GM23338 (cell line): ENCODE data around the gene NDUFB4. TPM values are rescaled to one million over a fixed set of nuclear protein-coding genes. Genes with fewer than 3 reads are reported as not detected.

Experiments used
- ATAC-seq: fragments of 200-7000 bp; cut with Tn5 transposase; 3 replicates; pipeline ENCODE4 v1.9.1; 2020
- DNase-seq: peaks from one replicate; pipeline ENCODE4 v3.0.0-alpha.2; 2015; ENCODE audit warnings: low spot score
- H2AFZ ChIP-seq: fragments of 200-600 bp; sonication (generic); 2 replicates; pipeline ENCODE4 v1.8.0; 2016; ENCODE audit warnings: antibody characterized with exemption, mild to moderate bottlenecking, moderate library complexity
- H3F3A ChIP-seq: fragments of 200-600 bp; sonication (generic); replicated peaks from 2 replicates; pipeline ENCODE4 v1.8.0; 2017; ENCODE audit warnings: antibody characterized with exemption, mixed run types, low read depth
- H3K27ac ChIP-seq: fragments of 200-600 bp; sonication (generic); 2 replicates; pipeline ENCODE4 v1.6.1; 2016; ENCODE audit warnings: low read depth
- H3K27me3 ChIP-seq: fragments of 200-600 bp; sonication (generic); 2 replicates; pipeline ENCODE4 v1.8.0; 2016; ENCODE audit warnings: mild to moderate bottlenecking, mixed run types, moderate library complexity; ENCODE audit not compliant: insufficient read depth
- H3K36me3 ChIP-seq: fragments of 200-600 bp; sonication (generic); 2 replicates; pipeline ENCODE4 v1.8.0; 2016; ENCODE audit warnings: mild to moderate bottlenecking; ENCODE audit not compliant: insufficient read depth
- H3K4me1 ChIP-seq: fragments of 200-600 bp; sonication (generic); 2 replicates; pipeline ENCODE4 v1.8.0; 2016; ENCODE audit warnings: mild to moderate bottlenecking, moderate library complexity; ENCODE audit not compliant: insufficient read depth
- H3K4me2 ChIP-seq: fragments of 200-600 bp; sonication (generic); 2 replicates; pipeline ENCODE4 v1.7.1; 2017; ENCODE audit warnings: mixed run types
- H3K4me3 ChIP-seq: fragments of 200-600 bp; sonication (generic); 2 replicates; pipeline ENCODE4 v1.6.1; 2016; ENCODE audit warnings: mixed run types
- H3K79me2 ChIP-seq: fragments of 200-600 bp; sonication (generic); replicated peaks from 2 replicates; pipeline ENCODE4 v1.8.0; 2017; ENCODE audit warnings: mild to moderate bottlenecking; ENCODE audit not compliant: insufficient read depth
- H3K9me2 ChIP-seq: fragments of 200-600 bp; sonication (generic); 2 replicates; pipeline ENCODE4 v1.8.0; 2017; ENCODE audit not compliant: insufficient read depth
- H4K20me1 ChIP-seq: fragments of 200-600 bp; sonication (generic); replicated peaks from 2 replicates; pipeline ENCODE4 v1.8.0; 2017; ENCODE audit warnings: mild to moderate bottlenecking; ENCODE audit not compliant: insufficient read depth
- H3K27ac Mint-ChIP-seq: 2 replicates; pipeline ENCODE4 v1.8.0; 2020; ENCODE audit warnings: inconsistent platforms, mild to moderate bottlenecking, moderate library complexity, mixed read lengths
- H3K27me3 Mint-ChIP-seq: 3 replicates; pipeline ENCODE4 v1.8.0; 2022; ENCODE audit warnings: low read depth, mild to moderate bottlenecking, moderate library complexity, mixed read lengths, inconsistent platforms; ENCODE audit not compliant: insufficient read depth, poor library complexity
- H3K36me3 Mint-ChIP-seq: 3 replicates; pipeline ENCODE4 v1.8.0; 2021; ENCODE audit warnings: low read depth, mild to moderate bottlenecking, inconsistent platforms, moderate library complexity, mixed read lengths
- H3K4me1 Mint-ChIP-seq: 3 replicates; pipeline ENCODE4 v1.8.0; 2020; ENCODE audit warnings: mild to moderate bottlenecking, inconsistent platforms, mixed read lengths
- H3K4me3 Mint-ChIP-seq: 3 replicates; pipeline ENCODE4 v1.8.0; 2021; ENCODE audit warnings: moderate library complexity, mild to moderate bottlenecking, inconsistent platforms, mixed read lengths
- H3K9me3 Mint-ChIP-seq: 3 replicates; pipeline ENCODE4 v1.8.0; 2020; ENCODE audit warnings: moderate library complexity, mild to moderate bottlenecking, inconsistent platforms, mixed read lengths
- EZH2 ChIP-seq: fragments of 200-600 bp; sonication (generic); IDR thresholded peaks from one replicate; pipeline ENCODE4 v1.8.0; 2017; ENCODE audit warnings: antibody characterized with exemption, mild to moderate bottlenecking, low read depth; ENCODE audit not compliant: unreplicated experiment
- EZH2phosphoT487 ChIP-seq: fragments of 200-600 bp; sonication (generic); IDR thresholded peaks from one replicate; pipeline ENCODE4 v1.8.1; 2018; ENCODE audit warnings: antibody characterized with exemption; ENCODE audit not compliant: unreplicated experiment
- NANOG ChIP-seq: IDR thresholded peaks from 2 replicates; pipeline ENCODE4 v1.6.1; 2016; ENCODE audit warnings: antibody characterized with exemption, borderline replicate concordance
- POLR2AphosphoS5 ChIP-seq: IDR thresholded peaks from 2 replicates; pipeline ENCODE4 v1.6.1; 2016; ENCODE audit warnings: antibody characterized with exemption, low read depth
- REST ChIP-seq: IDR thresholded peaks from one replicate; pipeline ENCODE4 v1.6.1; 2018; ENCODE audit warnings: antibody characterized with exemption; ENCODE audit not compliant: unreplicated experiment
- ZNF114 ChIP-seq: fragments of 250-450 bp; sonication (Bioruptor Pico); IDR thresholded peaks from 2 replicates; pipeline ENCODE4 v1.5.0; 2020; ENCODE audit warnings: mild to moderate bottlenecking, moderate library complexity
- ZNF331 ChIP-seq: fragments of 250-450 bp; sonication (Bioruptor Pico); IDR thresholded peaks from 2 replicates; pipeline ENCODE4 v1.5.0; 2020; ENCODE audit warnings: low read depth, mild to moderate bottlenecking, moderate library complexity
- polyA plus RNA-seq: library from polyadenylated mRNA; unstranded; fragments of >200 nt; fragmentation: Nextera tagmentation; extraction: Ambion mirVana; gene quantifications from 2 replicates; pipeline ENCODE4 v1.2.1, GENCODE V29; 2016
- total RNA-seq: library from RNA; depleted of rRNA; stranded (reverse); fragments of >200 nt; shearing (Covaris generic); gene quantifications from 2 replicates; pipeline ENCODE4 v1.2.3, GENCODE V29; 2014
- TF ChIP-seq, protein P1 (sequence below), 2 experiments: fragments of 200-600 bp in 1 of 2; sonication (generic) in 1 of 2; conservative IDR thresholded peaks; 2 replicates each; pipeline versions ENCODE4 v1.5.1 to v1.6.1; 2016 to 2017; ENCODE audit warnings: antibody characterized with exemption in 2 of 2, low read depth in 2 of 2, mild to moderate bottlenecking in 2 of 2, moderate library complexity in 1 of 2

Gene NDUFB4
- total and polyA plus RNA-seq, 2 experiments from 2014 or later, result 199 to 716 TPM

DNA sequence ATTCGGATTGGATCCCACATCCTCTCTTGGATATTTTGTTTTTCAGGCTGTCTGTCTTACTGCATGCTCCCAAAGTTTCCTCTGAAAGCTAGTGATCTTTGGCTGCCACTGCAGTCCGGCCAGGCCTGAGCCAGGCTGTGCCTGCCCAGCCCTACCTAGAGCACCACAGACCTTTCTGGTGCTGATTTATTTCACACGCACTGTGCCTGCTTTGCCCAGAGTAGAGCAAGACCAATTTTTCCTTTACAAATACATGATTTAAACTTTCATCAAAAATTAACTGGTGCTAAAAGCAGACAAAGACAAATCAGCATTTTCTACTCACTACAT lies 28.0 kb upstream of the NDUFB4 start (continued):
- TF ChIP-seq ZNF114 (CRISPR knock-in tag) (no peak), EZH2phosphoT487 (no peak), POLR2AphosphoS5 (no peak), REST (no peak), ZNF331 (no peak)

GRCh38 chr3:120568598-120568997 lies 27.5 kb upstream of the NDUFB4 start:
- no peaks in the 10 kb centered on the region for H3F3A ChIP-seq
- no peak overlapping the region for H3K4me3 ChIP-seq
- H2AFZ ChIP-seq, result peak overlapping the region; percentile 77; the same call in 1 of the 2 replicates
- peaks cover 34% of the 10 kb centered on the region for H3K4me1 Mint-ChIP-seq
- no peaks in the 10 kb centered on the region for H3K79me2 ChIP-seq
- DNase-seq, result no peak
- H3K27ac Mint-ChIP-seq, result peak overlapping the region; percentile 97
- no peaks in the 10 kb centered on the region for H4K20me1 ChIP-seq
- H3K27me3 ChIP-seq, result no peaks in the 10 kb centered on the region
- peaks cover 35% of the 10 kb centered on the region for H3K9me3 Mint-ChIP-seq
- H3K36me3 ChIP-seq, result no peaks in the 10 kb centered on the region; the same call in 1 of the 2 replicates
- no peak for ATAC-seq
- TF ChIP-seq REST (no peak), EZH2 (no peak), NANOG (no peak)
- TF ChIP-seq, protein P1, sequence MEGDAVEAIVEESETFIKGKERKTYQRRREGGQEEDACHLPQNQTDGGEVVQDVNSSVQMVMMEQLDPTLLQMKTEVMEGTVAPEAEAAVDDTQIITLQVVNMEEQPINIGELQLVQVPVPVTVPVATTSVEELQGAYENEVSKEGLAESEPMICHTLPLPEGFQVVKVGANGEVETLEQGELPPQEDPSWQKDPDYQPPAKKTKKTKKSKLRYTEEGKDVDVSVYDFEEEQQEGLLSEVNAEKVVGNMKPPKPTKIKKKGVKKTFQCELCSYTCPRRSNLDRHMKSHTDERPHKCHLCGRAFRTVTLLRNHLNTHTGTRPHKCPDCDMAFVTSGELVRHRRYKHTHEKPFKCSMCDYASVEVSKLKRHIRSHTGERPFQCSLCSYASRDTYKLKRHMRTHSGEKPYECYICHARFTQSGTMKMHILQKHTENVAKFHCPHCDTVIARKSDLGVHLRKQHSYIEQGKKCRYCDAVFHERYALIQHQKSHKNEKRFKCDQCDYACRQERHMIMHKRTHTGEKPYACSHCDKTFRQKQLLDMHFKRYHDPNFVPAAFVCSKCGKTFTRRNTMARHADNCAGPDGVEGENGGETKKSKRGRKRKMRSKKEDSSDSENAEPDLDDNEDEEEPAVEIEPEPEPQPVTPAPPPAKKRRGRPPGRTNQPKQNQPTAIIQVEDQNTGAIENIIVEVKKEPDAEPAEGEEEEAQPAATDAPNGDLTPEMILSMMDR (conservative IDR thresholded peaks at IDR 0.05; ENCODE audit: low read depth in 2 of 2), result no peak
- H3K4me1 ChIP-seq, result peaks cover 21% of the 10 kb centered on the region
- H3K27ac ChIP-seq, result peak overlapping the region; percentile 10; the same call in 1 of the 2 replicates
- H3K36me3 Mint-ChIP-seq, result peaks cover 27% of the 10 kb centered on the region
- H3K27me3 Mint-ChIP-seq, result peaks cover 7% of the 10 kb centered on the region
- peak overlapping the region; percentile 14 for H3K4me2 ChIP-seq
- no peak overlapping the region for H3K4me3 Mint-ChIP-seq
- no peaks in the 10 kb centered on the region for H3K9me2 ChIP-seq
